GM21381 (cell line): ENCODE data around the gene DGKB.
"Not testable (repeated sequence)": the region's sequence is repeated elsewhere in the genome, so short reads cannot be mapped to it uniquely, and the experiment has no call there.

ENCODE experiments used
- ATAC-seq: cut with Tn5 transposase; IDR thresholded peaks from one replicate; pipeline ENCODE4 v1.9.1; 2021; ENCODE audit warnings: mild to moderate bottlenecking, moderate library complexity; ENCODE audit not compliant: unreplicated experiment

The DGKB gene

DNA sequence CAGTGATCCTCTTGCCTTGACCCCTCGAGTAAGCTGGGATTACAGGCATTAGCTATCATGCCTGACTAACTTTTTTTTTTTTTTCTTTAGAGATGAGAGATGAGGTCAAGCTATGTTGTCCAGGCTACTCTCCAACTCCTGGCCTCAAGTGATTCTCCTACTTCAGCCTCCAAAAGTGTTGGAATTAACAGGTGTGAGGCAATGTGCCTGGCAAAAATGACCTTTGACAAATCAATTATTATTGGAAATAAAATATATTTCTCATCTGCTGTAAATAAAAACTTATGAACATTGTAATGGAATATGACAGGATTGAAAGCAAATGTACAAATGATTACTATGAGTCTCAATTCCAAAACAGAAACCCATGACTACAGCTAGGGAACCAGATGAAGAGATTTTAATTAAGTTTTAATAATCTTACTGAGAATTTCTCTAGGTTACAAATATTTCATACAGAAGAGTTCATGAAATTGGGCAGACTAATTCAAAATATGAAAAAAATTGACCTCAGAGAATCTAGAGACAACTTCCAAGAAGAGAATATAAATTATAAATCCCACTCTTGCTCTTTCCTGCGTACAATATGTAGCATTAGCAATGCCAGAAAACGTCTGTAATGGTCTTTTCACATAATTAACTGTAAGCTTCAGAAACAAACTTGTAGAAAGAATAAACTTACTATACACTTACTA lies 414.7 kb downstream of the DGKB start:
- ATAC-seq: no peak

DNA sequence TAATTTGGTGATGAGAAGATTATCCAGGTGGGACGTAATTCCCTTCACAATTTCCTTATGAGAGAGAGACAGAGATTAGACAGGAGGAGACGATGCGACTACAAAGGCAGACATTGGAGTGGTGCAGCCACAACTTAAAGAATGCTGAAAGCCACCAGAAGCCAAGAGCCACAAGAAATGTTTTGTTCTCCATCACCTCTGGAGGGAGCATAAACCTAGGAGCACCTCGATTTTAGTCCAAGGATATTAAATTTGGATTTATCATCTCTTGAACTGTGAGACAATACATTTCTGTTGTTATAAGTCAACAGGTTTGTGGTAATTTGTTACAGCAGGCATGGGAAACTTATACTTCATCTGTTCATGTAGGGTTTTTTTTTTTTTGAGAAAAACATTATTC lies 418.9 kb downstream of the DGKB start:
- ATAC-seq: no peak

DNA sequence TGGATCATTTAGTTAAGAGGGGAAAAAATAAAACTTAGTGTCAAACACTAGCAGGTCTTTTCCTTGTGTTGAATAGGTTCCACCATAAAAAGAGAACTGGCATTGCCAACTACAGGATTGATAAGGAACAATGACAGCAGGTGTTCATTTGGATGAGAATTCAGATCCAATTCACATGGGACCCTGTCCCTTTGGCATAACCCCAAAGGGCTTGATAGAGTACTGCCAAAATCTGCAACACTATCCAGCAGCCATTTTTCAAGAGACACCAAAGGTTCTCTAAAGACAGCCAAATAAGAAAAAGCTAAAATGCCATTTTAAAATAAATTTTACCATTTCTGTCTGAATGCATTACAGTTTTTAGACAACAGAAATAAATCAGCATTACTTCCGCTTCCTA lies 422.3 kb downstream of the DGKB start:
- no peak for ATAC-seq

DNA sequence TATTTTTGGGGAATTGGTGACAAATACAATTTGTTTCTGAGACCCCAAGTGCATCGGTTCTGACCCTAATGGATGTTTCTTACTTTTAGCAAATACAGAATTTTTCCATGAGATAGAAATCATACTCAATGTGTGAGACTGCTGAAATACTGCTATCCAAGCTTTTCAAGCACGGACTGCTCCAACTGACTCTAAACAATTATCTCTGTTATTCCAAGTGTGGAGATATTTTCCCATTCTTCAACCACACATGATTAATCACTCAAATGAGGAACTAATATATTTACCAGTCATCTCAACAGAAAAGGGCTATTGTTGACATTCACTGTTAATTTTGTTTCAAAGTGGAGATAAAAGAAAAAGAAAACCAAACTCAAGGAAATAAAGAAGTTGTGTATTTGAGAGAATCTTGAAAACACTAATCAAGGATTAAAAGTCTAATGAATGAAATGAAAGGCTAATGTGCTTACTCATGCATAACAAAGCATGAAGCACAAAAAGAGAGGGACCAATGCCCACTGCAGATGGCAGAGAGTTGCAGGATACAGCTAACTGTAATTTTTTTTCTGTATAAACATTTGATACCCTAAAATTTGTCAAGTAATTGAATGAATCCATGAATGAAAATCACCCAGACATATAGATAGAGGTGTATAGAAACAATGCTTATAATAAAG lies 423.6 kb downstream of the DGKB start:
- no peak for ATAC-seq

DNA sequence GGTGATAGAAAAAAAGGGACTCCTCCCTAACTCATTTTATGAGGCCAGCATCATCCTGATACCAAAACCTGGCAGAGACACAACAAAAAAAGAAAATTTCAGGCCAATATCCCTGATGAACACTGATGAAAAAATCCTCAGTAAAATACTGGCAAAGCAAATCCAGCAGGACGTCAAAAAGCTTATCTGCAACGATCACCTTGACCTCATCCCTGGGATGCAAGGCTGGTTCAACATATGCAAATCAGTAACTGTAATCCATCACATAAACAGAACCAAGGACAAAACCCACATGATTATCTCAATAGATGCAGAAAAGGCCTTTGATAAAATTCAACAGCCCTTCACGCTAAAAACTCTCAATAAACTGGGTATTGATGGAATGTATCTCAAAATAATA lies 440.8 kb downstream of the DGKB start:
- not testable (repeated sequence) for ATAC-seq

DNA sequence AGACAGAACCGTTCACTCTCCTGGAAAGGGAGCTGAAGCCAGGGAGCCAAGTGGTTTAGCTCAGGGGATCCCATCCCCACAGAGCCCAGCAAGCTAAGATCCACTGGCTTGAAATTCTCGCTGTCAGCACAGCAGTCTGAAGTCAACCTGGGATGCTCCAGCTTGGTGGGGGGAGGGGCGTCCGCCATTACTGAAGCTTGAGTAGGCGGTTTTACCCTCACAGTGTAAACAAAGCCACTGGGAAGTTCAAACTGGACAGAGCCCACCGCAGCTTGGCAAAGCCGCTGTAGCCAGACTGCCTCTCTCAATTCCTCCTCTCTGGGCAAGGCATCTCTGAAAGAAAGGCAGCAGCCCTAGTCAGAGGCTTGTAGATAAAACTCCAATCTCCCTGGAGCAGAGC lies 443.7 kb downstream of the DGKB start:
- not testable (repeated sequence) for ATAC-seq

DNA sequence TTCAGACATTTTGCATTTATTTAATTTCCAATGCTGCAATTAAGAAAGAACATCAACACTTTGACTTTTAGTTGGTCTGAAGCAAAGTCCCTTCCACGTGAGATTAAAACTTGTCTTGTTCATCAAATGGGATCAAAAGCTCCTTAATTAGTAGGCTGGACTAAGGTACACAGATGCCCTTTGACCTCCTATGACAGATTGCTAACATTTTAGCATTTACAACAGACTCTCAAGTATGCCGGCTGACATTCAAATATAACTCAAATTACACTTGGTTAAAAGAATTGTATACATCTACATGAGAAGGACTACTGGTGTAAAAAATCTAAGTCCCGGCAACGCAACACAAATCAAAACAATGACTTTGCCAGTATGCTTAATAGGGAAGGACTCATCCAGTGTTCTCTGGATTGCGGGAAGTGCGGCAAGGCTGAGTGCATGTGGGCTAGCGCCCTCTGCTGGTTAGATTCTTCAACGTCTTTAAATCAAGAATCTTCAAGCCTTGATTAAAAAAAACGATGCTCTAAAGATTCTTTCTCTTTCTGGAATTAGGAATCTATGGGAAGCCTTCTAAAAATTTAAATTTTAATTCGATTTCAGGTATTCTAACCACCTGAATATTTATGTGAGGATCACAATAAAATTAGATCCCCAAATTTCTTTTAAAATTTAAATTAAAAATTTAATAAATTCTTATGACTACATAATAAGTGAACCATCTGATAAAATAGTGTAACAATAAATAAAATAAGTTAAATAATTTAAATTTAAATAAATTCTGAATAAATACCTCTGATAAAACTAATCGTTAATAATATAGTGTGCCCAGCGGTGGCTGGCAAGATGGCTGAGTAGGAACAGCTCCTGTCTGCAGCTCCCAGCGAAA lies 444.7 kb downstream of the DGKB start:
- no peak for ATAC-seq

DNA sequence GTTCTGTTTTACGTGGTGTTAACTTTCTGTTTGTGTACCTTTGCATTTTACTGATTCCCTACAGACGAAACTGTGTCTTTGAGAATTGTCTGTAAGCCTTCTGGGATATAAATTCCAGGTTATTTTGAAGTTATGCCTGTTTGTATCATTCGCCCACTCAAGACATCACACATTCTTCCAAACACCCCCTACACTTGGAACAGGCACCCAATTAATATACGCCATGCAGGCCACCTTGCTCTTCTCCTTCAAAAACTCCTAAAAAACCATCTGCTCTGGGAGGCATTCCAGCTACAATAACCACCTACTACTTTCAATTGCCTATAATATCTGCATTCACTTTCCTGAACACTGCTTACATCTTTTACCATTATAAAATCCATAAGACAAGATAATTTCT lies 453.3 kb downstream of the DGKB start:
- ATAC-seq: no peak

DNA sequence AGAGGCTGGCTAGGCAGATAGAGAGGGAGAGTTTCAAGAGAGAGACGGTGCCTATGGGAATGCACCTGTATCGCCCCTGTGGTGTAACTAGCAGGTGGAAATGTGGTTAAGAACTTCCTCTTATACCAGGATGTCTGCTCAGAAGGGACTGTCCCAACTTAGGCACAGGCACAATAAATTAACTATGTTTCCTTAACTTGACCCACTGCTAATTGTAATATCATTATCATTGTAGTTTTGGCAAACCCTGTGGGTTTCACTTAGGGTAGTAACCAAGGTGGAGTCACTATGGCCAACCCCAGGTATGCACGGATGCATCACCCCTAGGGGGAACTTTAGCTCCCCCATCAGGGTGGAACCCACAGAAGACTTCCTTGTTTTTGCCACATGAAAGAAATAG lies 455.7 kb downstream of the DGKB start:
- ATAC-seq: no peak

DNA sequence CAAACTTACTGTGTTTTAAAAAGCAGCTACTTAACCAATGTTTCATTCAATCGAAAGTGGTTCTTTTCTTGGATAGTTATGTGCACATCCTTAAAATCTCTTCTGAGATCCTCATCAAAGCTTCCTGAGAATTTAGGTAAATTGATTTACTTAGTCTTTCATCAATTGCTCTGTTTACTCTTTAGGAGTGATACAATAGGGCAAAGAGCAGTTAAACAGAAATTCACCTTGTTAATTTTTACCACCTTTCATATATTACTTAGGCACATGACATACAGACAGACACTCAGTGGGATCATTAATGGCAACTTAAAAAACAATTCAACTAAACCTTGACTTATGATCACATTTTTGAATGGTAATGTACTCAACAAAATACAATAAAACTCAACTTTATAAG lies 456.3 kb downstream of the DGKB start:
- no peak for ATAC-seq

DNA sequence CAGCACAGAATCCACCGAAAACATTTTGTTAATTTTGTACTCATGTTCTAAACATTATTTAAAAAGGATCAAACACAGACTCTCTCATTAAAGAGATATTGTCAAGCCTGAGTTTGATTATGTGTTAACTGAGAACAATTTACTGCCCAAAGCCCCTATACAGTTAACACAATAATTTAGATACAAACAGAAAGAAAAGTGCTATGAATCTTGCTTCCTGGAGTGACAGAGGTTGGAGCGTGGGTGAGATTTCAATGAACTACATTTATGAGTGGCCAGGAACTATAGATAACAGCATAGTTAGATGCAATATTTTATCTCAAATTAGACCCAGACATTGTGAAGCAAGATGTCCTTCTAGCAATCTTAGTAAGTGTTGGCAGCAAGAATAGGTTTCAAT lies 464.2 kb downstream of the DGKB start:
- no peak for ATAC-seq

DNA sequence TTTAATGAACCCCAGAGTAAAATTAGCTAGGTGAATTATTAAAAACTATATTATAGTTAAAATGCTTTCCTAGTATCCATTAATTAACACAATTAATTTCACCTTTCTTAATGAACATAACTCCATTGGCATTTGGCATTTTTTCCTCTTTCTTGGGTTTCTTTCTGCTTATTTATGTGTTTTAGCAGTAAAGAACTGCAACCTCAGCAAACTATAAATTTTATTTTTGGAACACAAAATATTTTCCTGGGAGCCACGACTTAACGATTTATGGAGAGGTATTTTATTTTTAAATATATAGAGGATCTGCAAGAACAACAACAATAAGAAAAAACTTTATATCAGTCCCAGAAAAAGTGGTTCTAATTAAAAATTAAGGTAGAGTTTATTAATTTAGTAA lies 465.7 kb downstream of the DGKB start:
- ATAC-seq: no peak

DNA sequence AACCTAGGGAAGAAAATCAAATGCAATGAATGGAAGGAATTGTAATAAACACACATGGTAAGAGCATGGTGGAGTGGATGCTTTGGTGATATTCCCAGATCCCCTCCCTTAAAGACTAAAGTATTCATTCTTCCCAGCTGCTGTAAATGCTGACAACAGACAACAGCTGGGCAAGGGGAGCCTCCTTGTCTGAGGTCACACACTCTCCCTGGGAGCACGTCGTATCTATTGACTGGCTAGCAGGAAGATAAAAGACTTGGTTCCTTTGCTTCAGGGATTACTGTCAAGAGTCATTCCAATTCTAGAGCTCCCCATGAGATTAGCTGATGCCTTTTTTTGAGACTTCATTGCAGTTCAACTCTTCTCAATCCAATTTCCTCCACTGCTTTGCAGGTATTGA lies 469.6 kb downstream of the DGKB start:
- ATAC-seq: no peak

DNA sequence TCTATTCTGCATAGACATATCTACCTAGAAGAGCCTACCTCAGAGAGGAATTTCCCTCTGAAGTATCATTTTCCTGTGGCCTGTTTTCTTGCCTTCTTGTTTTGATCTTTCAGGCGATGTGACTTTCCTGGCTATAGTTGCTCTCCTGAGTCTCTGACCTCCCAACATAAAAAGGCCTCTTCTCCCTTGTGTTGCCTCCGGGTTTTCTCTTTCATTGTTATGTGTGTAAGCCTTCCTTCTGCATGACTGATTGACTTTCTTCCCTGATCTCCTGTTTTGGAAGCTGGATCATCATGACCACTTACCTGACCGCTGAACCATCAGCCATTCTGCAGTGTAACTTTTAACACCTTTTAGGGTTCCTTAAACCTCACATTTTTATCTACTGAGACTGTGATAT lies 471.6 kb downstream of the DGKB start:
- ATAC-seq: no peak

DNA sequence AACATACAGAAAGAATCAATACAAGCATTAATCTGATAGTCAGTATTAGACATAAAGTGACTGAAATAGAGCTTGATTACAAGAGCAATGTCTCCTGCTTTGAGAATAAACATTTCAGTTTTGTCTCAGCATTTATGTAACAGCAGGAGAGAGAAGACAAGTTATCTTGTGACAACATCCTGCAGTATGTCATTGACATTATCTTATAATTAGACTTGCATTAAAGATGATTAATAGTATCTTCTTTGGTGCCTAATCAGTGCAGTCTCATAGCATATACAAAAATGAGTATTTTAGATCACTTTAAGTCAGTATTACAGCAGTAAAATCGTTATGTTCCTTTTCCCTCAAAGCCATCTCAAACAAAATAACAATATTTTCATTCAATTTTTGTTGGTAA lies 477.0 kb downstream of the DGKB start:
- no peak for ATAC-seq

DNA sequence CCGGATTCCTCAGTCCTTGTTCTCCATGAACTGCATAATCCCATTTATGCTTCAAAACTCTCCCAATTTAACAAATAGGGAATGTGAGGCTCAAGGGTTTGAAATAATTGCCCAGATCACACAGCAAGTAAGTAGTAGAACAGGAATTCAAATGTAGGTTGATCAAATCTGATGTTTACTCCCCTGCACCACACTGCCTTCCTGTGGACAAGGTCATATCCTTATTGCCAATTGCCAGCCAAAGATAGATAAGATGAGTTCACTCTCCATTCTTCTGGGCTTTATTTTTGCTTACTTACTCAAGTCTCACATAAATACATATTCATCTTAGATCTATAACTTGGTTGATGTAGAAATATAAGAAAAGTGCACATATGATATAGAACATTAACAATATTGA lies 477.9 kb downstream of the DGKB start:
- ATAC-seq: no peak

DNA sequence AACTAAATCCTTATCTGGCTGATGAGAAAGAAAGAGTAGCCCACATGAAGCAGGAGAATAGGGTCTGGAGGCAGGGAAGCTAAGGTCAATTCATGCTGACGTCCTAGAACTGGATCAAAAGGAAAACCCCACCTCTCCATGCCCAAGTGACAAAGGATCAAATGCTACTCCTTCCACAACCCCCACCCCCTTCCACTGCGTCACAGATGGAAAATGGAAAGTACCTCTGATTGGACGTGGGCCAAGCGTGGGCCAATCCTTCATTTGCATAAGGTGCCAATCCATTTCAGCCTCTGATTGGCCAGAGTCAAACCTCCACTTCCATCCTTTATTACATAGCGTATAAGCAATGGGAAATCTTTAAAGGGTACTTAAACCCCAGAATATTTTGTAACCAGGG lies 481.8 kb downstream of the DGKB start:
- ATAC-seq: no peak

DNA sequence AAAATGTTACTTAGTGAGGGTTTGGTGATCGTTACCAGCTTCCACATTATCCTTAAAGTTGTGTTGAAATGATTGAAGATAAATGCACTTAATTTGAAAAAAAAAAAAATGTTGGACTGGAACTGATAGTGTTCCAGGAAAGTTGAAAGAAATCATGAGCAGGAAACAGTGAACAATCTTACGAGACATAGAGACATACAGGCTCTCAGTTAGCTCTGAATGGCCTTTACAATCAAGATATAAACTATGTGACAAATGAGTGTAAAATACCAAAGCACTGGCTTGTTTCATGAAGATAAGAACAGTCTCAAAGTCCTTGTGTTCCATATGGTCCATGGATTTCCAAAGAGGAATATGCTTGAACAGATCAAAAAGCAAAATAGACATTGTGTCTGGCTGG lies 483.0 kb downstream of the DGKB start:
- no peak for ATAC-seq

DNA sequence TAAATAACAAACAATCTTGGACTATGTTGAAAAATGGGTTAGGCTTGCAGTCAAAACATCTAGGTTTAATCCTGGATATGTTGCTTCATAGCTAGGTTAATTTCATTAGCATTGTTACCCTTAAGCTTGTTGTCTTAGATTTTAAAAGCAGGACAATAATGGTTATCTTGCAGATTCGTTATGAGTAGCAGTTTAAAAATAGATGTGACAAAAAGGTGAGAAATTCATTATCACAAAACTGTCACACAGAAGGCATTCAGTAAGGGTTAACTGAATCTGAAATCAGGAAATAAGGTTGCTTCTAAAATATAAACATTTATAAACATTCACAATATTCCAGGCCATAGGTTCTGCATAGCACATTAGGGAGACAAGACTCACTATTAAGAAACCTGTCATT lies 483.9 kb downstream of the DGKB start:
- ATAC-seq: no peak

DNA sequence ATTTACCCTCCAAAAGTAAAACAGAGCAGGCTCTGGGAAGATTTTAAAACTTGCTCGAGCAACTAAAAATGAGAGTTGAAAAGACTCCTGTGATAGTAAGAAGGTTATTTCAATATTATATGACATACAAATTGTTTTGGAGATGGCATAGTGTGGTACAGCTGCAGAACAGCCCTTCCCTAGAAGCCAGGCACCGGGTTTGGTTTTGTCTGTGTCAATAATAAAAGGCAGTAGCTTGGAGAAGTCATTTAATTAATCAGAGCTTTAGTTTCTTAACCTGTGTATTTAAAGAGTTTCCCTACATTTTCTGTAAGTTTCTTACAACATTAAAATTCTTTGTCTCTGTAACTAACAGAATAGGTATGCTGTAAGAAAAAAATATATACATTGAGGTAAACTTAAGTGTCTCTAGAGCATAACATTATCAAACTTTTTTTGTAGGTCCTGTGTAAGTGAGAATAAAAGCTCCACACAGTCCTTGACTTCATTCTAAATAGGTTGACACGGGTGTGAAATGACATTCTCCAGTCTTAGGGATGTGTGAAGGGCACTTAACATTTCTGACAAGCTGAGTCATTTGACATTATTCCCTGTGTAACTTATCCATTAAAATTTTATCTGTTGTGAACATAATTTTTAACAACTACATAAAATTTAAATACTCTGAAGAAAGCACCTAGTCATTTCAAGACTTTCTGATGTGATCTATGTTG lies 488.1 kb downstream of the DGKB start:
- ATAC-seq: no peak
